Stimulated activated CD8-positive, alpha-beta memory T cell treated with anti-CD3 and anti-CD28 coated beads, Interleukin-7, amount 100 ng/mL, for 24 hours (primary cell): ENCODE measurements around the gene HSD3B7.

Experiments
- DNase-seq: peaks from one replicate; pipeline ENCODE4 v3.0.0-alpha.2; 2020; ENCODE audit warnings: low read depth

The HSD3B7 gene

GRCh38 chr16:30956601-30957455, 28.2 kb upstream of the HSD3B7 start:
- peak; percentile 88 for DNase-seq

DNA sequence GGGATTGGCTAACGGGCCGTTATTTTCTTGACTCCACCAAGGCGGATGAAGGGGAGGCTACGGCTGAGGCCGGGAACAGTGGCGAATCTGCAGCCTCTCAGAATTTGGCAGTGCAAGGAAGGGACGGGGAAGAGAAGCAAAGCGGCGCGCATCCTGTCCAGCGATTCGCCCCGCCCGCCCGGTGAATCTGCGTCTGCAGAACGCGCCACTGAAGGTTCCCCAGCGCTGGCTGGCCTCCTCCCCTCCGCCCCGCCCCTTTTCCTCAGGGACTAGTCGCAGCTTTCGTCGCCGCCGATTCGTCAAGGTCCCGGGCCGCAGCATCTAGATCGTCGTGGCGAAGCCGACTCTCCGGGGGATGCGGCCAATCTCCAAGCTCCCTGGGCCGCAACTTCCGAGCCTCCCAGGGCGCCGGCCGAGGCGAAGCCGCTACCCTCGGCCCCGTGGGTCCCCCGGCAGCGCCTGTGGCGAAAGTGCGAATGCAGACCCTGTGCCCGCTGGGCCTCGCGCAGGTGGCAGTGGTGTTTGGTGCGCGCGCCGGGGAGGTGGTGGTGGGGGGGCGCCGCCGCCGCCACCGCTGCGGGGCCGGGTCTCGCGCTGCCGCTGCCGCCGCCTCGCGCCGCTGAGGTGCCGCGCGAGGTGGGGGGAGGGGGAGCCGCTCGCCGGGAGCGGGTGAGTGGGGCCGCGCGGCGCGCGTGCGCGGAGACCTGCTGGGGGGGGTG, 27.4 kb upstream of the HSD3B7 start, which contains the start of gene SETD1A:
Gene SETD1A (plus strand): TSS at position 299 of the 719 bp plus-strand sequence. CDS start 978 bp downstream, outside the sequence.
- DNase-seq: peak; percentile 96

DNA sequence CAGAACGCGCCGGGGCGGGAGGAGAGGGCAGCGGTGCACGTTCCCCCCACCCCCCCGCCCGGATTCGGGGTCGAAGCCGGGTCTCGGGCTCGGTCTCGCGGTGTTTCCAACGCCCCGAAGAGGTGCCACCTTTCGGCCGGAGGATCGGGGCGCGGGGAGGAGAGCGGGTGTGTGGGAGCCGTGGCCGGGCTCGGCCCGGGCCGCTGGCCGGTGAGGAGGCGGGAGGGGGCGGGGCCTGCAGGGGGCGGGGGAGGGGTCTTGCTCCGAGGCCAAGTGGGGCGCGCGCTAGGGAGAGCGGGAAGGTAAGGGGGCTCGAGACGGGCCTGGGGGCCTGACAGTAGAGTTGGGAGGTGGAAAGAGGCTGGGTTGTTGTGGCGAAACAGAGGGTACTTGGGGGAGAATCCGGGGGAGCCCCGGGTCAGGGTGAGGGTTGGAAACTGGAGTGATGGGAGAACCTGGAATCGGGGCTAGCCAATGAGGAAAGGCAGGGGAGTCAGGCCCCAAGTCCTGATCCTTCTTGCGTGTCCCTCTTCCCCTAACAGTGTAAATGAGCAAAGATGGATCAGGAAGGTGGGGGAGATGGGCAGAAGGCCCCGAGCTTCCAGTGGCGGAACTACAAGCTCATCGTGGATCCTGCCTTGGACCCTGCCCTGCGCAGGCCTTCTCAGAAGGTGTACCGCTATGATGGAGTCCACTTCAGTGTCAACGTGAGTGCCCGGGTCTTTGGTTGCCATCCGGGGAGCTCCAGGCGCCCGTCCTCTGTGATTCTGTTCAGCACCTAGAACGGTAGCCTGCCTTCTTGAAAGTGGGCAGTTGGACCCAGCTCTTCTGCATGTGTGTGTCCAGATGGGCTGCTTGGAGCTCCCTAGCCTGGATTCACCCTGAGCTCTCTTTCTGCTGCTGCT, 26.6 kb upstream of the HSD3B7 start:
- DNase-seq: no peak

DNA sequence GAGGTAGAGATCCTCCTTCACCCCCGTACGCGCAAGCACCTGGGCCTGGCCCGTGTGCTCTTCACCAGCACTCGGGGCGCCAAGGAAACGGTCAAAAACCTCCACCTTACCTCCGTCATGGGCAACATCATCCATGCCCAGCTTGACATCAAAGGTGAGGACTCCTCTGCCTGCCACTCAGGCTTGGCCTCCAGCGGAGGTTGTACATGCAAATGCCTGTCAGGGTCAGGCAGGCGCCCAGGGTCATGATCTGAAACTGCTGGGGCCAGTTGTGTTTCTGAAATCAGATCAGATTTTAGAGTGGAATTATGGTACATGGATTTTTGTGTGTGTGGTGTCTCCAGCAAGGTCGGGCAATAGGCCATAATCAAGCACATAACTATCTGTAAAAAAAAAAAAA, 23.6 kb upstream of the HSD3B7 start:
- DNase-seq: no peak

- DNase-seq: no peak
These were observed 21.0 kb upstream of the HSD3B7 start for GRCh38 chr16:30963925-30964511.

- no peak for DNase-seq
These were observed 20.3 kb upstream of the HSD3B7 start for GRCh38 chr16:30964574-30965226.

DNA sequence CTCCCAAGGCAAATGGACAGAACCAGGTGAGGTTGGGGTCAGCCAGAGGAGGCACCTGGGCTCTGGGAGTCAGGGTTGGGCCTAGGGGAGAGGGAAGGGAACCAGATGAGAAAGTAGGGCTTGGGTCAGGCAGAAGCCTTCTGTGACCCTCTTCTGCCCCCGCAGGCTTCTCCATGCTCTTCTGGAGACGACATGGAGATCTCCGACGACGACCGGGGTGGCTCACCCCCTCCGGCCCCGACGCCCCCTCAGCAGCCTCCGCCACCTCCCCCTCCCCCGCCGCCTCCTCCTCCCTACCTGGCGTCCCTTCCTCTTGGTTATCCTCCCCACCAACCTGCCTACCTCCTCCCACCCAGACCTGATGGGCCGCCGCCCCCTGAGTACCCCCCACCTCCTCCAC, 19.6 kb upstream of the HSD3B7 start:
- no peak for DNase-seq

DNA sequence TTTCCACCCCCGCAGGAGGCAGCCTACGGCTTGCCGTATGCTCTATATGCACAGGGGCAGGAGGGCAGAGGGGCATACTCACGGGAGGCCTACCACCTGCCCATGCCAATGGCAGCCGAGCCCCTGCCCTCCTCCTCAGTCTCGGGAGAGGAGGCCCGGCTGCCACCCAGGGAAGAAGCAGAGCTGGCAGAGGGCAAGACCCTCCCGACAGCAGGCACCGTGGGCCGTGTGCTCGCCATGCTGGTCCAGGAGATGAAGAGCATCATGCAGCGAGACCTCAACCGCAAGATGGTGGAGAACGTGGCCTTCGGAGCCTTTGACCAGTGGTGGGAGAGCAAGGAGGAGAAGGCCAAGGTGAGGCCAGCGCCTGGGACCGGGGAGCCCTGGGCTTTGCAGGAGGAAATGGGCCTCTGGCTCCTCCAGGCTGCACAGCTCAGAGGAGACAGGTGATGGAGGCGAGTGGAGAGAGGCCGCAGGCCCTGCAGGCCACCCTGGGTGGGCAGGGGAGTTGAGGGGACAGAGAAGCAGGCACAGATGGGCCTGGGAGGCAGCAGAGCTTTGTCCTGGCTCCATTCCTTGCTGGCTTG, 18.9 kb upstream of the HSD3B7 start:
- DNase-seq: no peak

- DNase-seq: no peak
These were observed 17.2 kb upstream of the HSD3B7 start for GRCh38 chr16:30967795-30968194.

DNA sequence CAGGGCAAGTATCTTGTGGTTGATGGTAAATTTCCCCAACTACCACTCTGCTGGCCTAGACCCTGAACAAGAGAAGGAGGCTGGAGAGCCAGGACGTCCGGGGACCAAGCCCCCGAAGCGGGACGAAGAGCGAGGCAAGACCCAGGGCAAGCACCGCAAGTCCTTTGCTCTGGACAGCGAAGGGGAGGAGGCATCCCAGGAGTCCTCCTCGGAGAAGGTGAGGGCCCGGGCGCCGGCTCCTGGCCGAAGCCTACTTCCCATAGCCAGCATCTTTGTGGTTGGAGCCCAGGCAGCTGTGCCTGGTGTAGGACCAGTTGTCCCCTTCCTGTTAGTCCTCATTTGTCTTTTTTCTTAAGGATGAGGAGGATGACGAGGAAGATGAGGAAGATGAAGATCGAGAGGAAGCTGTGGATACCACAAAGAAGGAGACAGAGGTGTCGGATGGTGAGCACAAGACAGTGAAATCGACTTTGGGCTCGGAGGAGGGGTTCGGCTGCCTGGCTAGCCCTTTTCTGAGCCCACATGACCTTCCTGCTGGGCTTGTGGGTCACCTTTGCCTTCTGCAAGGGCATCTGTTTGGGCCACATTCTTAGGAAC, 15.7 kb upstream of the HSD3B7 start:
- DNase-seq: no peak

DNA sequence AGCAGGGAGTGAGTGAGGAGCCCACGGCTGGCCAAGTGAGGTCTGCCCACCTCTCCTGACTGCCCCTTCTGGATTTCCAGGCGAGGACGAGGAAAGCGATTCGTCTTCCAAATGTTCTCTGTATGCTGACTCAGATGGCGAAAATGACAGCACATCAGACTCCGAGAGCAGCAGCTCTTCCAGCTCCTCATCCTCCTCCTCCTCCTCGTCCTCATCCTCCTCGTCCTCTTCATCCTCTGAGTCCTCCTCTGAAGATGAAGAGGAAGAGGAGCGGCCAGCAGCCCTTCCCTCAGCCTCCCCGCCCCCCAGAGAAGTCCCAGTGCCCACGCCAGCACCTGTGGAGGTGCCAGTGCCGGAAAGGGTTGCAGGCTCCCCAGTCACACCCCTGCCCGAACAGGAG, 13.7 kb upstream of the HSD3B7 start:
- no peak for DNase-seq

GRCh38 chr16:30972872-30973271, 12.1 kb upstream of the HSD3B7 start:
- DNase-seq: no peak

- DNase-seq: no peak
These were observed 10.7 kb upstream of the HSD3B7 start for GRCh38 chr16:30974348-30974747.

- DNase-seq: no peak
These were observed 8.5 kb upstream of the HSD3B7 start for GRCh38 chr16:30976486-30976885.

- DNase-seq: no peak
These were observed 7.5 kb upstream of the HSD3B7 start for GRCh38 chr16:30977502-30977901.

DNA sequence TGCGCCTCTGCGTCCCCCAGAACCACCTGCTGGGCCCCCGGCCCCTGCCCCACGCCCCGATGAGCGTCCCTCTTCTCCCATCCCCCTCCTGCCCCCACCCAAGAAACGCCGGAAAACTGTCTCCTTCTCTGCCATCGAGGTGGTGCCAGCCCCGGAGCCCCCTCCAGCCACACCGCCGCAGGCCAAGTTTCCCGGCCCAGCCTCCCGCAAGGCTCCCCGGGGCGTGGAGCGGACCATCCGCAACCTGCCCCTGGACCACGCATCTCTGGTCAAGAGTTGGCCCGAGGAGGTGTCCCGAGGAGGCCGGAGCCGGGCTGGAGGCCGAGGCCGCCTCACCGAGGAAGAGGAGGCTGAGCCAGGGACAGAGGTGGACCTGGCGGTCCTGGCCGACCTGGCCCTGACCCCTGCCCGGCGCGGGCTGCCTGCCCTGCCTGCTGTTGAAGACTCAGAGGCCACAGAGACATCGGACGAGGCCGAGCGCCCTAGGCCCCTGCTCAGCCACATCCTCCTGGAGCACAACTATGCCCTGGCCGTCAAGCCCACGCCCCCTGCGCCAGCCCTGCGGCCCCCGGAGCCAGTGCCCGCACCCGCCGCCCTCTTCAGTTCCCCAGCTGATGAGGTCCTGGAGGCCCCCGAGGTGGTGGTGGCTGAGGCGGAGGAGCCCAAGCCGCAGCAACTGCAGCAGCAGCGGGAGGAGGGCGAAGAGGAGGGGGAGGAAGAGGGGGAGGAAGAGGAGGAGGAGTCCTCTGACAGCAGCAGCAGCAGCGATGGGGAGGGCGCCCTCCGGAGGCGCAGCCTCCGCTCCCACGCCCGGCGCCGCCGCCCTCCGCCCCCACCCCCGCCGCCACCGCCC, 5.6 kb upstream of the HSD3B7 start:
- DNase-seq: no peak

DNA sequence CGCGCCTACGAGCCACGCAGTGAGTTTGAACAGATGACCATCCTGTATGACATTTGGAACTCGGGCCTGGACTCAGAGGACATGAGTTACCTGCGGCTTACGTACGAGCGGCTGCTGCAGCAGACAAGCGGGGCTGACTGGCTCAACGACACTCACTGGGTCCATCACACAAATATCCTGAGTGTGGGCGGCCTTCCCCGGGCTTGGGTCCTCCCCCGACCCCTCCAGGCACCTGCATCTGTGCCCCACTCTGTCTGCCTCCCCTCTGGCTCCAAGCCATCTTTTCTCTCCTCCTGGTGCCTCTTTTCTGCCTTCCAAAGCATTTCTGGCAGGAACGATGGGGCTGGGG, 5.0 kb upstream of the HSD3B7 start:
- DNase-seq: no peak

GRCh38 chr16:30980434-30980833, 4.6 kb upstream of the HSD3B7 start:
- DNase-seq: no peak

- DNase-seq: no peak
These were observed 4.0 kb upstream of the HSD3B7 start for GRCh38 chr16:30980959-30981358.
